ENCODE data around the gene APOO. TPM values are rescaled to one million over a fixed set of nuclear protein-coding genes. Genes with fewer than 3 reads are reported as not detected.
"Not testable (repeated sequence)": the region's sequence is repeated elsewhere in the genome, so short reads cannot be mapped to it uniquely, and the experiment has no call there.

The APOO gene
- total RNA-seq, 1 donor from 2014 or later: 112 TPM

GRCh38 chrX:23908219-23909004 lies 674 bp upstream of the APOO start:
- ATAC-seq (ENCODE audit: poor library complexity) (no peak), DNase-seq (no peak)
- intact Hi-C loops (cut with DNase I): loop anchor here (5.0 to 10.0 kb wide), 4 partner anchors 146 to 239 kb away; partner anchors contain the start of genes EIF2S3 and ZFX

DNA sequence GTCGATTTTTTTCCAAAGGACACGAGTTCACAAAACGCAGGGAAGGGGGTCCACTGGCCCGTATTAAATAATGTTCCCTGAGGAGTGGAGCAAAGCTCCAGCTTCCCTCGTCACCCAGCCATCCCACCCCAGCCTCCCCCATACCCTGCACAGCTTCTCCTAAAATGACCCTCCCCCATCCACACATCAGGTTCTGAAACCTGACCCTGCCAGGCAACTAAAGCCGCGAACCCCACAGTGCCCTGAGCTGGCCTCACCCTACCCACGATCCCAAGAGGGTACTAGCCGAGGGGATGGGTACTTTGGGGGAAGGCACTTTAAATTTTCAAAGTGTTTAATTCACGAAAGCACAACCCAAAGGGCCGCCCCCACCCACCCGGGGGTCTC lies 634 bp downstream of the APOO start:
- no peak for DNase-seq
- intact Hi-C loops (cut with DNase I): loop anchor here (5.0 to 10.0 kb wide), 4 partner anchors 148 to 240 kb away; partner anchors contain the start of genes EIF2S3 and ZFX
- peak; percentile 28 for ATAC-seq (ENCODE audit: poor library complexity)

- DNase-seq (no peak), ATAC-seq (ENCODE audit: poor library complexity) (no peak)
- intact Hi-C loops (cut with DNase I): loop anchor here (10.0 kb wide), 3 partner anchors 149 to 209 kb away; partner anchors contain the start of gene EIF2S3
These were observed 3.6 kb downstream of the APOO start for GRCh38 chrX:23904096-23904495.

DNA sequence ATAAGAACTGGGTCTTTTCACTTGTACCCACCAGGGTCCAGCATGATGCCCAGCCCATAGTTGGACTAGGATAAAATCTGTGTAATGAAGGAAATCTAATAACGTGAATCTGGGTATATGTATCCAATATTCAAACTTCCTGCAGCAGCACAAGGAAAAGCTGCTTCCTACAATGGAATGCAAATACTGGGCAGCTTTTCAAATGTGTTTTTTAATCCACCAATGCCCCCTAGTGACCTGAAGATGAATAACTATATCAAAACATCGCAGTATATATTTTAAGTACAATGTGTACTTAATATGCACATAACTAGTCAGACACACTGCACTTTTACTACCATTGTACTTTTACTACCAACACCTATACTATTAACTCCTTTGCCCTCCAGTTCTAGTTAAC lies 5.3 kb downstream of the APOO start:
- intact Hi-C loops (cut with DNase I): loop anchor here (10.0 kb wide), 3 partner anchors 148 to 208 kb away; partner anchors contain the start of gene EIF2S3
- no peak for DNase-seq
- peak; percentile 69 for ATAC-seq (ENCODE audit: poor library complexity)

- intact Hi-C loops (cut with DNase I): loop anchor here (2.0 to 10.0 kb wide), 4 partner anchors 119 to 207 kb away; partner anchors contain the start of genes EIF2S3 and SAT1
These were observed 5.9 kb downstream of the APOO start for GRCh38 chrX:23901805-23902204.

DNA sequence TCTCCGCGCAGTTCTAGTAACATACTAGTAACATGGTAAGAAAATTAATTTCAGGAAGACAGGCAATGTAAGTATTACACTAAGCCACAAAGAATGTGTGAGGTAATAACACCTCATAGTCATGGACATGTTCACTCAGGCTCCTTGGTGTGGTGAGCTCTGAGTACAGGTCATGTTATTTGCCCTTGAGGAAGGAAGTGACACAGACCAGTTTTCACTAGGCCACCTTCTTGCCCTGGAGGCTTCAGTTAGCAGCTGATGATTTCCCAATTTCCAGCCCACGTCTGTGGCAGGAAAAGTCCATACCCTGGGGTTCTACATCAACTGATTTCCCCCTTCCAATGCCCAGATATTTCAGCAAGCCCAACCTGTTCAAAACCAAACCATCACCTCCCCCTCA lies 6.7 kb downstream of the APOO start:
- intact Hi-C loops (cut with DNase I): loop anchor here (2.0 to 10.0 kb wide), 4 partner anchors 118 to 206 kb away; partner anchors contain the start of genes EIF2S3 and SAT1
- DNase-seq (no peak), ATAC-seq (ENCODE audit: poor library complexity) (peak; percentile 59)

More at GRCh38 chrX:23901805-23902204, 5.9 kb downstream of the APOO start:
- DNase-seq: no peak
- ATAC-seq (ENCODE audit: poor library complexity): peak; percentile 93

DNA sequence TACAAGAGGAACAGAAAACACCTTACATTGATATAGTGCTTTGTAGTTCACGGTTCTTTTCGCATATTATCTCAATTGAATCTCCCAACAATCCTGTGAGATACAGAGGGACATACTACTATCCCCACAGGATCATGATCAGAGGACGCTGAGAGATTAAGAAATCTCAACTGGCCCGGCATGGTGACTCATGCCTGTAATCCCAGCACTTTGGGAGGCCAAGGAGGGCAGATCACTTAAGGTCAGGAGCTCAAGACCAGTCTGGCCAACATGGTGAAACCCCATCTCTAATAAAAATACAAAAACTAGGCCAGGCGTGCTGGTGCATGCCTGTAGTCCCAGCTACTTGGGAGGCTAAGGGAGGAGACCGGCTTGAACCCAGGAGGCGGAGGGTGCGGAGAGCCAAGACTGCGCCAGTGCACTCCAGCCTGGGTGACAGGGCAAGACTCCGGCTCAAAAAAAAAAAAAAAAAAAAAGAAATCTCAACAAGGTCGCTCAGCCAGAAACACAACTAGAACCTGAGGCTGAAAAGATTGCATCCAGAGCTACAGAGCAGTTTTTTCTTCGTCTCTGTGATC lies 7.4 kb downstream of the APOO start:
- intact Hi-C loops (cut with DNase I): loop anchor here (2.0 to 10.0 kb wide), 4 partner anchors 118 to 206 kb away; partner anchors contain the start of genes EIF2S3 and SAT1
- ATAC-seq (ENCODE audit: poor library complexity) (no peak), DNase-seq (no peak)

DNA sequence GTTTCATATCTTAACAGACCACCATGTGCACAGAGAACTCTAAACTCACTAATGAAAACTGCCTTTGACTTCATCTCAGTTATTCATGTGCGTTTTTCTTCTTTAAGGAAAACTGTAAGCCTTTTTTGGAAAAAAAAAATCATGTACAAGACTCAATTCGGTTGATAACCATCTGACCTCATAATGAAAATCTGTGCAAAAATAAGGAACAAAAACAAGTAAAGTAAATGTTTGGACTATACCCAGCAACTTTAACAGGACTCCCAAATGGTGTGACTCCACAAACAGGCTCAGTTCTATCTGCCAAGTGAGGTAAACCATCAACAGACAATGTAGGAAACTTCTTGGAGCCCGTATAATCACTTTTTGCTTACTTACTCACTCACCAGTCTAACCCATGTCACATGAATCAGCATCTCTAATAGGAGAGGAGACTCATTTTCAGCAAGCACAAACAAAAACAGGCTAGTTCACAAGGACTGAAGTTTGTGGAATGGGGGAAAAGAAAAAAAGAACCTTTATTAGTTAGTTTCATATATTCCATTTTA lies 9.3 kb downstream of the APOO start:
- DNase-seq (no peak), ATAC-seq (ENCODE audit: poor library complexity) (no peak)
- intact Hi-C loops (cut with DNase I): no loop called here

- intact Hi-C loops (cut with DNase I): no loop called here
- ATAC-seq (ENCODE audit: poor library complexity) (no peak), DNase-seq (no peak)
These were observed 10.8 kb downstream of the APOO start for GRCh38 chrX:23896981-23897380.

GRCh38 chrX:23896539-23896938 lies 11.2 kb downstream of the APOO start:
- intact Hi-C loops (cut with DNase I); DNase-seq; ATAC-seq (ENCODE audit: poor library complexity): not testable (repeated sequence)

DNA sequence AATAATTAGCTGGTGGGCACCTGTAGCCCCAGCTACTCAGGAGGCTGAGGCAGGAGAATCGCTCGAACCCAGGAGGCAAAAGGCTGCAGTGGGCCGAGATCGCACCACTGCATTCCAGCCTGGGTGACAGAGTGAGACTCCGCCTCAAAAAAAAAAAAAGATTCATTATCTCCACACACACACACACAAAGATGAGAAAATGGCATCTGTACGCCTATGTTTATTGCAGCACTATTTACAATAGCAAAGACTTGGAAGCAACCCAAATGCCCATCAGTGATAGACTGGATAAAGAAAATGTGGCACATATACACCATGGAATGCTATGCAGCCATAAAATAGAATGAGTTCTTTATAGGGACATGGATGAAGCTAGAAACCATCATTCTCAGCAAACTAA lies 12.7 kb downstream of the APOO start:
- ATAC-seq (ENCODE audit: poor library complexity); intact Hi-C loops (cut with DNase I); DNase-seq: not testable (repeated sequence)

- intact Hi-C loops (cut with DNase I): no loop called here
- DNase-seq: no peak
- no peak for ATAC-seq (ENCODE audit: poor library complexity)
These were observed 16.8 kb downstream of the APOO start for GRCh38 chrX:23890933-23891332.

DNA sequence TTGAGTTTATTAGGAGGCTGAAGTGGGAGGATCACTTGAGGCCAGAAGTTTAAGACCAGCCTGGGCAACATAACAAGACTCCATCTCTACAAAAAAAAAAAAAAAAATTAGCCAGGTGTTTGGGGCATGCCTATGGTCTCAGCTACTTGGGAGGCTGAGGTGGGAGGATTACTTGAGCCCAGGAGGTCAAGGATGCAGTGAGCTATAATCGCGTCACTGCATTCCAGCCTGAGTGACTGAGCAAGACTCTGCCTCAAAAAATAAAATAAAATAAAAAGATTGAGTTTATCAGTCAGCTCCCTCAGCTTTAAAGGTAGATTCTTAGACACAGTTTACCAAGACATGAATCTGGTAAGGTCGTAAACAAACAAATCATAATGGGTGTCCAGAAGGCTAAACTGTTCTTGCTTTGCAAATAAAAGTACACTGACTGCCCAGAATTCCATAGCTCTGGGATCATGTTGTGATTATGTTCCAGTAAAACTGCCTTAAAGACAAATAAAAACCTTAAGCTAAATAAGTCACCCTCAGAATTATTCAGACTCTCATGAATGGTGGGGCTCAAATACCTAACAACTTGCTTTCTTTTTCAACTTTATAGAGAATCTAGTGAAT lies 18.7 kb downstream of the APOO start:
- intact Hi-C loops (cut with DNase I): no loop called here
- DNase-seq (no peak), ATAC-seq (ENCODE audit: poor library complexity) (no peak)

DNA sequence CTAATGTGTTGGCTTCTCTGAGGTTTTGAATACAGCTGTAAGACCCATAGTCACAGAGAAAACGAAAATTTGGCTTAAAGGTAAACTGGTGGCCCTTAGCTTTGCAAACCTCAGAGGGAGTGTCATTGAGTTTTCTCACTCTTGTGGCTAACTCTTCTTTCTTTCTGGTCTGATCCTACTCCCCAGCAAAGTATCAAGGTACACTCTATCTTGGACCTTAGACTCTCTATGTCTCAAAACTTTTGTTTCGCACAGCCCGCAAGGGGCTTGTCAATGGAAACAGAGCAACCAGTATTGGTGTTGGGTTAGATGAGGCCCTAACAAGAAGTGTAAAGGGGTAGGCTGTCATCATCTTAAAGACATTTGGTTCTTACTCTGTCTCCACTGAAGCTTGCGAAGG lies 19.8 kb downstream of the APOO start:
- ATAC-seq (ENCODE audit: poor library complexity) (no peak), DNase-seq (no peak)
- intact Hi-C loops (cut with DNase I): no loop called here

- ATAC-seq (ENCODE audit: poor library complexity) (no peak), DNase-seq (no peak)
- intact Hi-C loops (cut with DNase I): no loop called here
These were observed 20.3 kb downstream of the APOO start for GRCh38 chrX:23887451-23887850.

DNA sequence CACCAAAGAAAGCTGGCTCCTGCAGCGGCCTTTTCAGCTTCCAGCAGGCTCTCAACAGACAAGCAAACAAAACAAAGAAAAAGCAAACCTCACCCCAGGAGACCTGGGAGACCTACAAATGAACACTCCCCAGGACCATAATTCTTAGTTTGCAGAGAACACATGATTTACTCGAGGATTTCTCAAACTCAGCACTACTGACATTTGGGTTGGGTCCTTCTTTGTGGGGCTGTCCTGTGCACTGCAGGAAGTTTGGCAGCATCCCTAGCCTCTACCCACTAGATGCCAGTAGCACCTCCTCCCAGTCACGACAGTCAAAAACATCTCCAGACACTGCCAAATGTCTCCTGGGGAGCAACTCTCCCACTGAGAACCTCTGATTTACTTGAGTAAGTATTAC lies 21.9 kb downstream of the APOO start:
- DNase-seq (no peak), ATAC-seq (ENCODE audit: poor library complexity) (no peak)
- intact Hi-C loops (cut with DNase I): no loop called here

- DNase-seq (no peak), ATAC-seq (ENCODE audit: poor library complexity) (no peak)
- intact Hi-C loops (cut with DNase I): no loop called here
These were observed 23.2 kb downstream of the APOO start for GRCh38 chrX:23884427-23885024.

DNA sequence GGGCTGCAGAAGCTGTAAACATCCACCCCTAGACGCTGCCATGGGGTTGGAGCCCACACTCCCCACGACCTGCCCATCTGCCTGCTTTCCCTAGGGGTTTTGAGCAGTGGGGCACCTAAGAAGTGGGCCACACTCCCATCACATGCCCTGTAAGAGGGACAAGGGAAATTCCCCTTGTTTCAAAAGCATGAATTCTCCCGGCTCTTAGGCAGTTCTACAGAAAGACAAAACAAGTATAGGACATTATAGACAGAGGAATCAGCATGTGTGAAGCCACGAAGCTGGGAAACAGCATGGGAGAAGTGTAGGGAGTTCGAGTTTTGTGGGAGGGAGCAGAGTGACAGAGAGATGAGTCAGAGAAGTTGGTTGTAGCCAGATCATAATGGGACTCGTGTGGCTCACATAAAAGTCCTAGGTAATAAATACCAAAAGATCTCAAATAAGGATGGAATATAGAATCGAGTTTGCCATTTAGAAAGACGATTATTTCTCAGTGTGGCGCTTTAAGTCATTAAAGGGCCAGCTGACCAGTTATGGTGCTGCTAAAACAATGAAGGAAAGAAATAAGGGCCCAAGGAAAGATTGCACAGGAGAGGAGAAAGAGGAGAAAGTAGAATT lies 23.9 kb downstream of the APOO start:
- DNase-seq: no peak
- ATAC-seq (ENCODE audit: poor library complexity): no peak
- intact Hi-C loops (cut with DNase I): no loop called here
